Psoas muscle (tissue), 8 donors: Measurements from ENCODE around the gene CTR9. TPM values are rescaled to one million over a fixed set of nuclear protein-coding genes. Genes with fewer than 3 reads are reported as not detected.

ENCODE experiments used
- ATAC-seq, 4 donors: fragments of 200-7000 bp; cut with Tn5 transposase; one replicate each; pipeline ENCODE4 v1.9.1; 2020; ENCODE audit warnings: moderate library complexity in 3 of 4, mild to moderate bottlenecking in 2 of 4
- DNase-seq, 2 donors: peaks; one replicate each; pipeline ENCODE4 v3.0.0-alpha.2; 2020
- H3K27ac ChIP-seq: fragments of 200-600 bp; one replicate; pipeline ENCODE4 v1.8.0; 2022
- H3K27me3 ChIP-seq, 3 donors: fragments of 200-600 bp in 1 of 3; one replicate each; pipeline versions ENCODE4 v1.6.1 to v1.8.0; 2013 to 2022; ENCODE audit warnings: low read length in 2 of 3, mild to moderate bottlenecking in 2 of 3, moderate library complexity in 1 of 3; ENCODE audit not compliant: insufficient read depth in 3 of 3
- H3K36me3 ChIP-seq, 2 donors: fragments of 200-600 bp in 1 of 2; one replicate each; pipeline versions ENCODE4 v1.6.1 to v1.8.0; 2013 to 2022; ENCODE audit warnings: low read depth in 1 of 2, mild to moderate bottlenecking in 1 of 2, moderate library complexity in 1 of 2; ENCODE audit not compliant: insufficient read depth in 1 of 2
- H3K4me1 ChIP-seq: fragments of 200-600 bp; one replicate; pipeline ENCODE4 v1.8.0; 2022
- H3K4me3 ChIP-seq: fragments of 200-600 bp; one replicate; pipeline ENCODE4 v1.8.0; 2022; ENCODE audit warnings: mild to moderate bottlenecking
- H3K9me3 ChIP-seq: fragments of 200-600 bp; one replicate; pipeline ENCODE4 v1.8.0; 2022
- CTCF ChIP-seq: fragments of 200-600 bp; IDR thresholded peaks from one replicate; pipeline ENCODE4 v1.8.0; 2022; ENCODE audit warnings: antibody characterized with exemption
- WGBS, 3 donors: extraction: QIAGEN DNeasy Blood & Tissue Kit; methylation state at CpG; one replicate each; pipeline versions ENCODE4 v1.1.6 to v1.1.7; 2013; 5-methylcytosine and 5-hydroxymethylcytosine counted together
- intact Hi-C, 2 donors: fragments of 100-400 bp; cut with DNase I; formaldehyde crosslinking; loops; one replicate each; pipeline versions ENCODE4 v1.11.0 to v1.14.2; 2022
- polyA plus RNA-seq, 3 donors: library from polyadenylated mRNA; stranded (reverse); fragments of 200-250 nt; gene quantifications; one replicate each; pipeline ENCODE4 v1.2.3, GENCODE V29; 2013
- total RNA-seq, 4 donors: library from RNA; stranded (reverse); fragmentation: NEBNext Ultra II Directional in 2 of 4; extraction: Animal tissue kit (Norgen Biotek cat#: 25700) in 2 of 4; gene quantifications; one replicate each; pipeline versions ENCODE4 v1.2.1 to v1.2.4, GENCODE V29; 2021 to 2023
- donor health status: healthy with polysubstance abuse.
- donor health status: DM: no; HTN: no; CAD: no; lungs with moderate emphysema.
- donor health status: Bipolar disorder and iron deficiency.
- donor health status: healthy.
- donor health status: DM: yes; HTN: yes; CAD: no.
- donor health status: DM: no; HTN: no; CAD: no.
- donor health status: DM: no; HTN: no; CAD: no.
- donor health status: DM: yes; HTN: yes; CAD: no.

Gene CTR9
- total and polyA plus RNA-seq, 7 donors, result 16.4 to 41.6 (median 22.4) TPM

GRCh38 chr11:10828402-10828801 lies 77.4 kb downstream of the CTR9 start:
- intact Hi-C loops, result no loop called here
- no peaks in the 10 kb centered on the region for H3K27me3 ChIP-seq
- no peak overlapping the region for H3K27ac ChIP-seq
- ATAC-seq (no peak), DNase-seq (no peak)
- no peaks in the 10 kb centered on the region for H3K9me3 ChIP-seq
- H3K4me1 ChIP-seq, result no peaks in the 10 kb centered on the region
- TF ChIP-seq CTCF, result no peak
- H3K36me3 ChIP-seq, result peaks cover 0 to 9% of the 10 kb centered on the region in 2 donors
- H3K4me3 ChIP-seq, result no peak overlapping the region
- WGBS, 3 donors, result 74 to 100% (median 93%) methylated on average over 2 of the region's 2 CpGs

GRCh38 chr11:10829139-10829538 lies 78.1 kb downstream of the CTR9 start:
- Histone ChIP-seq H3K36me3 (peaks cover 0 to 9% of the 10 kb centered on the region in 2 donors), H3K4me1 (no peaks in the 10 kb centered on the region), H3K9me3 (no peaks in the 10 kb centered on the region), H3K27ac (no peak overlapping the region), H3K27me3 (no peaks in the 10 kb centered on the region), H3K4me3 (no peak overlapping the region)
- ATAC-seq (no peak), DNase-seq (no peak)
- whole genome bisulfite sequencing, 3 donors, result 81 to 88% (median 84%) methylated on average over 4 of the region's 4 CpGs
- intact Hi-C loops, result no loop called here
- no peak for TF ChIP-seq CTCF

Other genes starting within 250 kb of the CTR9 start
- 10 to 100 TPM; 16.6 to 42.2 (median 36.1) TPM for gene RNF141, start 210.1 kb upstream of the CTR9 start, total RNA-seq
- gene RNF141, start 210.1 kb upstream of the CTR9 start, polyA plus RNA-seq, result 10 to 100 TPM in 2 of 3 donors, 1 to 10 TPM in 1; 5.0 to 13.7 (median 11.7) TPM
- gene LYVE1, start 182.6 kb upstream of the CTR9 start, total RNA-seq, result 10 to 100 TPM; 17.4 to 37.0 (median 32.8) TPM
- 10 to 100 TPM in 1 of 3 donors, 1 to 10 TPM in 2; 5.2 to 12.9 (median 5.7) TPM for gene LYVE1, start 182.6 kb upstream of the CTR9 start, polyA plus RNA-seq
- 1 to 10 TPM; 3.9 to 9.4 (median 4.4) TPM for gene IRAG1, start 57.5 kb upstream of the CTR9 start, total RNA-seq
- gene IRAG1, start 57.5 kb upstream of the CTR9 start, polyA plus RNA-seq, result 1 to 10 TPM; 1.4 to 2.4 (median 1.8) TPM
- 100 to 1,000 TPM; 652 to 809 (median 709) TPM for gene EIF4G2, start 57.7 kb downstream of the CTR9 start, total RNA-seq
- gene EIF4G2, start 57.7 kb downstream of the CTR9 start, polyA plus RNA-seq, result 100 to 1,000 TPM; 308 to 726 (median 645) TPM
- gene ZBED5, start 106.8 kb downstream of the CTR9 start, total RNA-seq, result 10 to 100 TPM; 25.5 to 47.8 (median 29.4) TPM
- gene ZBED5, start 106.8 kb downstream of the CTR9 start, polyA plus RNA-seq, result 10 to 100 TPM; 20.0 to 39.6 (median 20.8) TPM